GM18951 (cell line): ENCODE data around the gene OGFR.

Experiments
- POLR2A ChIP-seq: IDR thresholded peaks from 4 replicates; pipeline ENCODE4 v1.6.1; 2011; ENCODE audit warnings: mild to moderate bottlenecking; ENCODE audit not compliant: insufficient read length, insufficient read depth; ENCODE audit errors: extremely low read depth
- in situ Hi-C: fragments of 300-500 bp; cut with MboI; formaldehyde crosslinking; loops from one replicate; pipeline ENCODE4 v1.12.0; 2022; ENCODE audit warnings: low sequenced_read_pairs, mixed read lengths, inconsistent platforms; ENCODE audit not compliant: unreplicated experiment

Gene OGFR

DNA sequence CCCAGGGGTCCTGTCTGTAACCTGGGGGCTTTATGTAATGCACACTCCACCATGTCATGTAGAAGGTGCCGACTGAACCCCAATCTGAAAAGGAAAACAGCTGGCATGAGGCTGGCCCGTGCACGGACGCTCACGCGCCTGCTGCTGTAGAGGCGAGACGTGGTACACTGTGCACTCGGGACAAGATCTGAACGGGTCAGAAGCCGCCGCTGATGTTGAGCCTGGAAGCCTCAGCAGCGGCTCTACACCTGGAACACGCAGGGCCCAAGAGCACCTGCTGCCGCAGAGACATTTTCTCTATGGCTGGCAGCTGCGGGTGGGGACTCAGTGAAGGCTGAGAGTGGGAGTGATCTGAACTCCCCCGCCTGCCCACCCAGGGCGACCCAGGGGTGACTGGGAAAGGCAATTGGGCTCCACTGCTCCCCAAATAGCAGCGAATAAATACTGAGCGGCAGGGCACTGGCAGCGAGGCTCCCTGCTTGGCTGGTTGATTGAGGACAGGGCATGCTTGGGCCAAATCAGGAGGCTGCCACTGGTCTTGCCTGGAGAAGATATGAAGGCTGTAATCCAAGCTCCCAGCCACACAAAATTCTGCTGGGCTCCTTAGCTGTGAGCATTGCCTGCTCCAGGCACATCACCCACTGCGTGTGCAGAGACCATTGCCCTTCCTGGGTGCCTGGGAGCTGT is 2.5 kb upstream of the OGFR start:
- TF ChIP-seq POLR2A: no peak

GRCh38 chr20:62804021-62804626 is 511 bp upstream of the OGFR start:
- in situ Hi-C loops: no loop called here
- TF ChIP-seq POLR2A: no peak

More for the DNA sequence above, 2.5 kb upstream of the OGFR start:
- in situ Hi-C loops: no loop called here

- no peak for TF ChIP-seq POLR2A
- in situ Hi-C loops: no loop called here
These were observed 598 bp downstream of the OGFR start for GRCh38 chr20:62805155-62805710.

DNA sequence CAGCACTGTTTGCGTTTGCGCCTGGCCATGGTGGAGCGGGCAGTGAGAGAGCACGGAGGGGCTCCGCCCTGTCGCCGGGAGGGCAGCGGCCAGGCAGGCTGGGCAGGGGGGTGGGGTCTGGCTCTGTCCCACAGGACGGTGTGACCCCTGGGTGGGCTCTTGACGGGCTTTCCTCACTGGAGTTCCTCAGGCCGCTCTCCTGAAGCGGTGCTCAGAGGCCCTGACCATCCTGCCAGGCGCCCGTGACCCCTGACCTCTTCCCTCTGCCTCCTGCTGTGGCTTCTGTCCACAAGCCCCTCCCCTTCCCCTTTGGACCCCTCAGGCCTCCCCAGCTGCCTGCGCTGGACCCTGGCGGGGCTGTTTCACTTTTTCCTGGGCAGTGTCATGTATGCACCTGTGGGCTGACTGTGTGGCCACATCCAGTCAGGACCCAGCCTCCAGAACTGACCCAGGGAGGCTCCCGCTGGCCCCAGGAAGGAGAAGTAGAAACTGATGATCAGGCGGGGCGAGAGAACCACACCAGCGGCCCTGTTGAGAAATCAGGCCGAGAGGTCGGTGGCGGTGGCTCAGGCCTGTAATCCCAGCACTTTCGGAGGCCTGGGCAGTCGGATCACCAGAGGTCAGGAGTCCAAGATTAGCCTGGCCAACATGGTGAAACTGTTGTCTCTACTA is 1.2 kb downstream of the OGFR start:
- in situ Hi-C loops: no loop called here
- TF ChIP-seq POLR2A: no peak

- no peak for TF ChIP-seq POLR2A
- in situ Hi-C loops: no loop called here
These were observed 1.9 kb downstream of the OGFR start for GRCh38 chr20:62806383-62807050.

GRCh38 chr20:62807444-62808210 is 3.0 kb downstream of the OGFR start:
- in situ Hi-C loops: no loop called here
- TF ChIP-seq POLR2A: no peak

GRCh38 chr20:62808211-62808865 is 3.7 kb downstream of the OGFR start:
- no peak for TF ChIP-seq POLR2A
- in situ Hi-C loops: no loop called here

GRCh38 chr20:62809530-62810428 is 5.1 kb downstream of the OGFR start:
- in situ Hi-C loops: no loop called here
- no peak for TF ChIP-seq POLR2A

- in situ Hi-C loops: no loop called here
- TF ChIP-seq POLR2A: no peak
These were observed 6.7 kb downstream of the OGFR start for GRCh38 chr20:62811320-62811719.

DNA sequence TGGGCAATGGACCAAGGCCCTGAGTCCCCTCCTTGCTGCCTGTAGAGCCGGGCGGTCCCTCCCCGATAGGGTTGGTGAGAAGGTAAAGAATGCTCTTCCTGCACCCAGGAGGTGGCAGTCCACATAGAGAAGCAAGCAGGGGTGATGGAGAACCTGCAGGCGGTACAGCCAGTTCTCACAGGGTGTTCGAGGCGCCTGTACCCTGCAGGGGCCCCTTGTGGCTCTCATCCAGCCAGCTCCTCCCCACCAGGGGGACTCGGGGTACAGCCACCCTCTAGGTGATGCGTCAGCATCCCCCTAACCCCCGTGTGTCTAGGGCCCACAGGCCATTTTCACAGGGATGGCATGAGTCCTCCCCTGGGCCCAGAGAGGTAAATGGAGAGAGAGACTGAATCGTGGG is 7.1 kb downstream of the OGFR start:
- in situ Hi-C loops: no loop called here
- TF ChIP-seq POLR2A: no peak

DNA sequence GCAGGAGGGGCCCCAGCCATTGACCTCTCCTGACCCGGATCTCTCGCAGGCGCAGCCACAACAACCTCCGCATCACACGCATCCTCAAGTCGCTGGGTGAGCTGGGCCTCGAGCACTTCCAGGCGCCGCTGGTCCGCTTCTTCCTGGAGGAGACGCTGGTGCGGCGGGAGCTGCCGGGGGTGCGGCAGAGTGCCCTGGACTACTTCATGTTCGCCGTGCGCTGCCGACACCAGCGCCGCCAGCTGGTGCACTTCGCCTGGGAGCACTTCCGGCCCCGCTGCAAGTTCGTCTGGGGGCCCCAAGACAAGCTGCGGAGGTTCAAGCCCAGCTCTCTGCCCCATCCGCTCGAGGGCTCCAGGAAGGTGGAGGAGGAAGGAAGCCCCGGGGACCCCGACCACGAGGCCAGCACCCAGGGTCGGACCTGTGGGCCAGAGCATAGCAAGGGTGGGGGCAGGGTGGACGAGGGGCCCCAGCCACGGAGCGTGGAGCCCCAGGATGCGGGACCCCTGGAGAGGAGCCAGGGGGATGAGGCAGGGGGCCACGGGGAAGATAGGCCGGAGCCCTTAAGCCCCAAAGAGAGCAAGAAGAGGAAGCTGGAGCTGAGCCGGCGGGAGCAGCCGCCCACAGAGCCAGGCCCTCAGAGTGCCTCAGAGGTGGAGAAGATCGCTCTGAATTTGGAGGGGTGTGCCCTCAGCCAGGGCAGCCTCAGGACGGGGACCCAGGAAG is 7.7 kb downstream of the OGFR start:
- no peak for TF ChIP-seq POLR2A
- in situ Hi-C loops: no loop called here
